K562 (cell line): ENCODE measurements around the gene SLC25A18.

Experiments used
- ARID2 ChIP-seq: fragments of 450-650 bp; IDR thresholded peaks from 2 replicates; pipeline ENCODE4 v1.6.1; 2017; ENCODE audit warnings: antibody characterized with exemption, mild to moderate bottlenecking
- FOXJ3 ChIP-seq: sonication (generic); formaldehyde crosslinking; IDR thresholded peaks from 2 replicates; pipeline ENCODE4 v1.4.0; 2020; ENCODE audit warnings: mild to moderate bottlenecking, missing genetic modification reagents
- FOXK2 ChIP-seq, 2 experiments: fragments of 450-650 bp; IDR thresholded peaks in 1 of 2; conservative IDR thresholded peaks in 1 of 2; 2 replicates each; pipeline ENCODE4 v1.6.1; 2016; ENCODE audit warnings: low read depth in 2 of 2, mild to moderate bottlenecking in 1 of 2
- KLF16 ChIP-seq: IDR thresholded peaks from 2 replicates; pipeline ENCODE4 v1.6.1; 2016; ENCODE audit warnings: antibody characterized with exemption
- NFRKB ChIP-seq: fragments of 450-650 bp; IDR thresholded peaks from 2 replicates; pipeline ENCODE4 v1.6.1; 2016; ENCODE audit warnings: low read depth
- NR3C1 ChIP-seq: sonication (generic); formaldehyde crosslinking; IDR thresholded peaks from 2 replicates; pipeline ENCODE4 v1.8.1; 2022; ENCODE audit warnings: missing genetic modification reagents
- POLR2B ChIP-seq: fragments of 450-650 bp; IDR thresholded peaks from 2 replicates; pipeline ENCODE4 v1.6.1; 2018; ENCODE audit warnings: low read depth; ENCODE audit not compliant: partially characterized antibody
- SIN3A ChIP-seq, 2 experiments: fragments of 150-350 bp in 1 of 2; IDR thresholded peaks; 2 replicates each; pipeline ENCODE4 v1.6.1; 2011 to 2016; ENCODE audit warnings: borderline replicate concordance in 2 of 2, low read depth in 2 of 2, low read length in 2 of 2, mild to moderate bottlenecking in 2 of 2, moderate library complexity in 2 of 2; ENCODE audit not compliant: control insufficient read depth in 1 of 2
- TAF1 ChIP-seq: IDR thresholded peaks from 2 replicates; pipeline ENCODE4 v1.6.1; 2011; ENCODE audit warnings: mild to moderate bottlenecking, low read length, moderate library complexity; ENCODE audit not compliant: insufficient read depth, control insufficient read depth, severe bottlenecking; ENCODE audit errors: extremely low read depth
- XRCC4 ChIP-seq: IDR thresholded peaks from one replicate; pipeline ENCODE4 v1.6.1; 2011; ENCODE audit not compliant: insufficient read depth, insufficient read length; ENCODE audit errors: extremely low read depth
- TF ChIP-seq, protein P1 (sequence below), 3 experiments: IDR thresholded peaks in 2 of 3; conservative IDR thresholded peaks in 1 of 3; 2 replicates each; pipeline ENCODE4 v1.5.1; 2011 to 2012; ENCODE audit warnings: low read length in 3 of 3, mild to moderate bottlenecking in 3 of 3, control low read depth in 2 of 3, improper control_type of control experiment in 1 of 3, inconsistent platforms in 1 of 3, low read depth in 1 of 3, mixed read lengths in 1 of 3, moderate library complexity in 1 of 3; ENCODE audit not compliant: insufficient read depth in 2 of 3

DNA sequence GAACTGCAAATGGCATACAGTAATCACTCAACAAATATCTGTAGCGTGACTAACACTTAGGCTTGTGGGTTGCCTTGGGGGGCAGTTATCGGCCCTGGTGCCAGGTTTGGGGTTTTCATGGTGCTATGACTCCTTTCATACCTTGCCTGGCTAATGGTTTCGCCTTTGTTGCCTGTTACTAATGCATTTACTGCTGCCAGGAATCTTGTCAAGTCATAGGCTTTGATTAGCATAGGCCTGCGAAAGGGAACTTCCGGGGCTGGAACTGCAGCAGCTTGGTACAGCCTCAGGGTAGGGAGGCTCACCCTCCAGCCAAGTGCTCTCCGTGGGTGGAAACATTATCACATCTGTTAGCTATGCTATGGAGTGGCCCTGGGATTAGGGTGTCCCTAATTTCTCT lies 13.2 kb downstream of the SLC25A18 start:
- TF ChIP-seq POLR2B (no peak), XRCC4 (no peak), TAF1 (no peak), NR3C1 (CRISPR knock-in tag) (no peak), KLF16 (no peak), SIN3A (IDR thresholded peaks at IDR 0.05; ENCODE audit: borderline replicate concordance in 2 of 2, control insufficient read depth in 1 of 2, low read depth in 2 of 2, low read length in 2 of 2) (no peak), ARID2 (no peak), FOXK2 (conservative IDR thresholded peaks at IDR 0.05 in 1 of 2, IDR thresholded peaks at IDR 0.05 in 1 of 2; ENCODE audit: low read depth in 2 of 2) (no peak), FOXJ3 (CRISPR knock-in tag) (no peak), NFRKB (no peak)
- TF ChIP-seq, protein P1, sequence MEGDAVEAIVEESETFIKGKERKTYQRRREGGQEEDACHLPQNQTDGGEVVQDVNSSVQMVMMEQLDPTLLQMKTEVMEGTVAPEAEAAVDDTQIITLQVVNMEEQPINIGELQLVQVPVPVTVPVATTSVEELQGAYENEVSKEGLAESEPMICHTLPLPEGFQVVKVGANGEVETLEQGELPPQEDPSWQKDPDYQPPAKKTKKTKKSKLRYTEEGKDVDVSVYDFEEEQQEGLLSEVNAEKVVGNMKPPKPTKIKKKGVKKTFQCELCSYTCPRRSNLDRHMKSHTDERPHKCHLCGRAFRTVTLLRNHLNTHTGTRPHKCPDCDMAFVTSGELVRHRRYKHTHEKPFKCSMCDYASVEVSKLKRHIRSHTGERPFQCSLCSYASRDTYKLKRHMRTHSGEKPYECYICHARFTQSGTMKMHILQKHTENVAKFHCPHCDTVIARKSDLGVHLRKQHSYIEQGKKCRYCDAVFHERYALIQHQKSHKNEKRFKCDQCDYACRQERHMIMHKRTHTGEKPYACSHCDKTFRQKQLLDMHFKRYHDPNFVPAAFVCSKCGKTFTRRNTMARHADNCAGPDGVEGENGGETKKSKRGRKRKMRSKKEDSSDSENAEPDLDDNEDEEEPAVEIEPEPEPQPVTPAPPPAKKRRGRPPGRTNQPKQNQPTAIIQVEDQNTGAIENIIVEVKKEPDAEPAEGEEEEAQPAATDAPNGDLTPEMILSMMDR (IDR thresholded peaks at IDR 0.05 in 2 of 3, conservative IDR thresholded peaks at IDR 0.05 in 1 of 3; ENCODE audit: insufficient read depth in 2 of 3, low read depth in 1 of 3, low read length in 3 of 3): no peak
